Keratinocyte (primary cell): Measurements from ENCODE around the gene SS18L1.

Experiments
- CTCF ChIP-seq, 3 experiments: IDR thresholded peaks in 1 of 3; conservative IDR thresholded peaks in 1 of 3; optimal IDR thresholded peaks in 1 of 3; 2 replicates in 2 of 3; 3 replicates in 1 of 3; pipeline versions ENCODE3 to v1.5.1; 2011; ENCODE audit warnings: low read length in 3 of 3, mild to moderate bottlenecking in 3 of 3, moderate library complexity in 2 of 3, control low read depth in 1 of 3, inconsistent platforms in 1 of 3; ENCODE audit not compliant: insufficient read depth in 2 of 3; ENCODE audit errors: extremely low read depth in 1 of 3
- EZH2 ChIP-seq: IDR thresholded peaks from one replicate; pipeline ENCODE4 v1.6.1; 2012; ENCODE audit warnings: inconsistent platforms, mild to moderate bottlenecking, low read length, moderate library complexity

DNA sequence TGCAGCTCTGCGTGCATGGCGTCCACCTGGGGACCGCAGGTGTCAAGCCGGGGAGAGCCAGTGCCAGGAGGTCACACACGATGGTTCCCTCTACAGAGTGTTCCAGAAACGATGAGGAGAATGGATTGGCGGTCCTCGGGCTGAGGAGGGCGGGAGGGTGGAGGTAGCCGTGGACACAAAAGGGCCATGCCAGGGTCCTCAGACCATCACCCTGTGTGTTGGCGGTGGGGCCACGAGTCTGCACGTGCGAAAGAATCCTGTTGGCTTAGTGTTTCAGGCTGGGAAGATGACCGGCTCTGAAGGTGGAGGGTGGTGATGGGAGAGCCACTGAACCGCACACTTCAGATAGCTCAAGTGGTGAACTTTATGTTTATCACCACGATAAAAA, 62.8 kb downstream of the SS18L1 start:
- TF ChIP-seq EZH2 (no peak), CTCF (optimal IDR thresholded peaks at IDR 0.05 in 1 of 3, IDR thresholded peaks at IDR 0.05 in 1 of 3, conservative IDR thresholded peaks at IDR 0.05 in 1 of 3; ENCODE audit: extremely low read depth in 1 of 3, insufficient read depth in 2 of 3, low read length in 3 of 3) (no peak)
